Measurements from ENCODE around the gene DRAM1.

DNA sequence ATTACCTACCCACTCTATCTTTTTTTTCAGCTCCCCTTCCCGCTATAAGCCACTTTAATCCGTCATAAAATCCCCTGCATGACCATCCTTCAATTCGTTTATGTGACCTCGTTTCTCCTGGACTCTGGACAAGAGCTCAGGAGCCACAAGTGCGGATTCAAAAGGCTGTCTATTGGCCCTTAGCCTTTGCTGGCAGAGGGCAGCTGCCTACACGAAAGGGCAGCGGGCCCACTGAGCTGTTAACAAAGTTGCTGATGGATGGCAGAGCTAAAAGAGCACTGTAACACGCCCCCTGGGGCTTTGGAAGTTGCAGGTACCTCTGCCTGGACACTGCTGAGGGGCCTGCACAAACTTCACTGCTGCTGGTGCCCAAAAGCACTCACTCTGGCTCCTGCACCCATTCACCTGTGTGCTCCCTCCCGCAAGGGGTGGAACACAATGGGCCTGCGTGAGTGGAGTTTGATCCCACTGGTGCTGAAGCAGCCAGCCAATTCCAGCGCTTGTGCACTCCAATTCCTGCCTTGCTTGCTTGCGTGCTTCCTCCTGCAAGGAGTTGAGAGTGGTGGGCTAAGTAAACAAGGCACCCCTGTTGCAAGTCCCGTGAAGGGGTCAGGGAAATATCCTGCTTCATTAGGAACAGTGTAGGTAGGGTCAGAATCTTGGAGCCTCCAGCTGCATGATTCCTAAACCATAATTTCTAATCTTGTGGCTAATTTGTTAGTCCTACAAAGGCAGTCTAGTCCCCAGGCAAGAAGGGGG lies 10.6 kb upstream of the DRAM1 start:
- TF ChIP-seq, protein P1, sequence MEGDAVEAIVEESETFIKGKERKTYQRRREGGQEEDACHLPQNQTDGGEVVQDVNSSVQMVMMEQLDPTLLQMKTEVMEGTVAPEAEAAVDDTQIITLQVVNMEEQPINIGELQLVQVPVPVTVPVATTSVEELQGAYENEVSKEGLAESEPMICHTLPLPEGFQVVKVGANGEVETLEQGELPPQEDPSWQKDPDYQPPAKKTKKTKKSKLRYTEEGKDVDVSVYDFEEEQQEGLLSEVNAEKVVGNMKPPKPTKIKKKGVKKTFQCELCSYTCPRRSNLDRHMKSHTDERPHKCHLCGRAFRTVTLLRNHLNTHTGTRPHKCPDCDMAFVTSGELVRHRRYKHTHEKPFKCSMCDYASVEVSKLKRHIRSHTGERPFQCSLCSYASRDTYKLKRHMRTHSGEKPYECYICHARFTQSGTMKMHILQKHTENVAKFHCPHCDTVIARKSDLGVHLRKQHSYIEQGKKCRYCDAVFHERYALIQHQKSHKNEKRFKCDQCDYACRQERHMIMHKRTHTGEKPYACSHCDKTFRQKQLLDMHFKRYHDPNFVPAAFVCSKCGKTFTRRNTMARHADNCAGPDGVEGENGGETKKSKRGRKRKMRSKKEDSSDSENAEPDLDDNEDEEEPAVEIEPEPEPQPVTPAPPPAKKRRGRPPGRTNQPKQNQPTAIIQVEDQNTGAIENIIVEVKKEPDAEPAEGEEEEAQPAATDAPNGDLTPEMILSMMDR (IDR thresholded peaks at IDR 0.05), result no peak
- no peak for TF ChIP-seq ZFX (IDR thresholded peaks at IDR 0.05; ENCODE audit: borderline replicate concordance)
